Measurements from ENCODE around the gene ICOSLG.
"Not testable (repeated sequence)": the region's sequence is repeated elsewhere in the genome, so short reads cannot be mapped to it uniquely, and the experiment has no call there.

Gene ICOSLG

DNA sequence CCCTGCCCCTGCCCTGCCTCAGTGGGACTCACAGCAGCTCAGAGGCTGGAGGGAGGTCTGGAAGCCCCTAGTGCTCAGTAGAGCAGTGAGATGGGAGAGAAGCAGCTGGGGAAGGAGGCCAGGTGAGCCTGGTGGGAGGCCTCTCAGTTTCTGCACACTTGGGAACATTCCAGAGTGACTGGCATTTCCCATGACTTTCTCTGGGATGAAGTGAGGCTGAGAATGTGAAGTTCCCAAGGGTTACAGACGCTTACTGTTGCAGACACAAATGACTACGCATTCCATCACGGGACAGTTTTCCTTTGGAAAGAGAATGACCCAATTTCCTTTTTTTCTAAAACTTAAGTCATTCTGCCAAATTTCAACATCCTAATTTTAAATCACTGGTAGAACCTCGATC is 59.2 kb downstream of the ICOSLG start:
- DNase-seq (ENCODE audit: low spot score), result not testable (repeated sequence)

DNA sequence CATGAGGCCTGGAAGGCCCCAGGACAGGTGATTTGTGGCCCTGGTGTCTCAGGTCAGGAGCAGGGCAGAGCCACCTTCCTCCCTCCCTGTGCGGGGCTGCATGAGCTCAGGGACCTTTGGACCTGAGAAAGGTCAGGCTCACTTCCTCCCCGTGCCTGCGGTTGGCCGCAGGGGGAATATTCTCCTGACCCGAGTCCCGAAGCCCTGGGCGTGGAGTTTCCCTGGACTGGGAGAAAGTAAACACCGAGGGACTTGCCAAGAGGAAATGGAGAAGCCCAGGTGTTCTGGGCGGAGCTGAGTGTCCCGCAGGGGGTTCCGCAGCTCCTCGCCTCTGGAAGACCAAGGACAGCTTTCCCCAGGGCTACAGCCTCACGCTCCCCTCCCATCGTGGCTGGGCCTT is 64.6 kb downstream of the ICOSLG start:
- not testable (repeated sequence) for DNase-seq (ENCODE audit: low spot score)

DNA sequence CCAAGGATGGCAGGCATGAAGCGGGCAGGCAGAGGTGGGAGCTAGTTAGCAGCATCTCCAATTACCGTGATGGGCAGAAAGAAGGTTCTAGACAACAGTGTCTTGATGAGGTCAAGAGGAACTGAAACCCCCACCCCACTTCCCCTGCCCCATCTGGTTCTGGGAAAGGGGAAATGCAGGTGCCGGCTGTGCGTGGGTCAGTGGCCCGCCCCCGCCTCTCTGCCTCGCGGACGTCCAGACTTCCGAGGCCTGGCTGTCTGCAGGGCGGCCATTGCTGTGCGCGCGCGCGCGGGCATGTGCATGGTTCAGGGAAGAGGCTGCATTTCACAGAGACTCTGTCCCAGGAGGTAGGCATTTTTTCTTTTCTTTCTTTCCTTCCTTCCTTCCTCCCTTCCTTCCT is 65.6 kb downstream of the ICOSLG start:
- not testable (repeated sequence) for DNase-seq (ENCODE audit: low spot score)

Data from AG08395 (cell line).